PC-9 (cell line): ENCODE results near the gene HHAT.

Experiments
- CTCF ChIP-seq: fragments of 200-600 bp; sonication (generic); conservative IDR thresholded peaks from 2 replicates; pipeline ENCODE4 v1.6.1; 2017; ENCODE audit warnings: mixed run types, antibody characterized with exemption, mild to moderate bottlenecking, moderate library complexity
- EZH2 ChIP-seq: fragments of 200-600 bp; sonication (generic); IDR thresholded peaks from 2 replicates; pipeline ENCODE4 v1.8.0; 2017; ENCODE audit warnings: antibody characterized with exemption, low read depth

GRCh38 chr1:210541680-210542358, 213.1 kb downstream of the HHAT start:
- TF ChIP-seq CTCF: no peak
- no peak for TF ChIP-seq EZH2
